ENCODE measurements around the gene COPZ2. TPM values are rescaled to one million over a fixed set of nuclear protein-coding genes. Genes with fewer than 3 reads are reported as not detected.
A peak's percentile ranks its signal among the peaks of the same experiment; 100 is the strongest.

Gene COPZ2
- total and polyA plus RNA-seq, 9 of the 15 experiments (the other 6 are each of a cell fraction or from before 2014, with no cell fraction given), result 0.22 to 0.49 TPM; not detected in 7

DNA sequence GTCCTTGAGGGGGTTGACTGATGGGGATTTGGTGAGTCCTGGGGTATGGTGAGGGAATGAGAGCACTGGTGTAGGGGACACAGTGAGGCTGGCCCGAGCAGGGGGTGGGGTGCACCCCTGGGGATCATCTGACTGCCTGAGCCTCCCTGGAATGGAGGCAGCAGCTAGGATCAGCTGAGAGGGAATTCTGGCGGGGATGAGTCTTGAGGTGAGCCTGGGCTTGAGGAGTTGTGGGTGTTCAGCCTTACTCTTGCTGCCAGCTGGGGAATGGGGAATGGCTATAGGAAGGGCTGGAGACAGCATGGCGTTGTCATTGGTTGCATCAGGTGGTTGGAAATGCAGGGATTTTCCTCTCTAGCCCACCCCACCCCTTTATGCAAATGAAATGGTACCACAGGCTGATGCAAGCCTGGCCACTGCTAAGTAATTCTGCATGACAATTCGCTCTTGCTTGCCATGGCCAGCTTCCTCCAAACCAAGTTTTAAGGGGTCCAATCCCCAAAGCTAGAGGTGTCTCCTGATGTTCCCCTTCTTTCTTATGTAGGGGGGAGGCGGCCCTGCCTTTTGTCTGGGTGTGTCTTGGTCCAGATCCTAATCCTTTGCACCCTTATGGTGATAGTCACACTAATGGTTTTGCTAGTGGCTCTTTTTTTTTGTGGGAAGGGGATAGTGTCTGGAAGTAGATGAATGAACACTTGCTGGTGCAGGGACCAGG lies 18.1 kb upstream of the COPZ2 start (continued):
- TF ChIP-seq, protein P1, sequence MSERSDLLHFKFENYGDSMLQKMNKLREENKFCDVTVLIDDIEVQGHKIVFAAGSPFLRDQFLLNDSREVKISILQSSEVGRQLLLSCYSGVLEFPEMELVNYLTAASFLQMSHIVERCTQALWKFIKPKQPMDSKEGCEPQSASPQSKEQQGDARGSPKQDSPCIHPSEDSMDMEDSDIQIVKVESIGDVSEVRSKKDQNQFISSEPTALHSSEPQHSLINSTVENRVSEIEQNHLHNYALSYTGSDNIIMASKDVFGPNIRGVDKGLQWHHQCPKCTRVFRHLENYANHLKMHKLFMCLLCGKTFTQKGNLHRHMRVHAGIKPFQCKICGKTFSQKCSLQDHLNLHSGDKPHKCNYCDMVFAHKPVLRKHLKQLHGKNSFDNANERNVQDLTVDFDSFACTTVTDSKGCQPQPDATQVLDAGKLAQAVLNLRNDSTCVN (CRISPR knock-in tag; IDR thresholded peaks at IDR 0.05), result 0 out of 2 replicates have a peak, but pooled peaks have one; percentile 19
- TF ChIP-seq TRIM24 (IDR thresholded peaks at IDR 0.05), result peak; percentile 61 to 70; a peak in 2 of 4 replicates
- TF ChIP-seq SMAD1 (IDR thresholded peaks at IDR 0.05; ENCODE audit: low read depth, low read length, partially characterized antibody), result peak; percentile 75
- TF ChIP-seq CEBPB (tag; IDR thresholded peaks at IDR 0.05), result peak; percentile 73
- TF ChIP-seq MAFK (IDR thresholded peaks at IDR 0.05; ENCODE audit: low read length), result no peak
- TF ChIP-seq, protein P2, sequence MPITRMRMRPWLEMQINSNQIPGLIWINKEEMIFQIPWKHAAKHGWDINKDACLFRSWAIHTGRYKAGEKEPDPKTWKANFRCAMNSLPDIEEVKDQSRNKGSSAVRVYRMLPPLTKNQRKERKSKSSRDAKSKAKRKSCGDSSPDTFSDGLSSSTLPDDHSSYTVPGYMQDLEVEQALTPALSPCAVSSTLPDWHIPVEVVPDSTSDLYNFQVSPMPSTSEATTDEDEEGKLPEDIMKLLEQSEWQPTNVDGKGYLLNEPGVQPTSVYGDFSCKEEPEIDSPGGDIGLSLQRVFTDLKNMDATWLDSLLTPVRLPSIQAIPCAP (CRISPR knock-in tag; IDR thresholded peaks at IDR 0.05; ENCODE audit: borderline replicate concordance), result no peak
- no peak for TF ChIP-seq NR2C1 (IDR thresholded peaks at IDR 0.05)
- peak; percentile 56; the same call in 1 of the 2 replicates for TF ChIP-seq NR2C1 (tag; IDR thresholded peaks at IDR 0.05)
- TF ChIP-seq, protein P3, sequence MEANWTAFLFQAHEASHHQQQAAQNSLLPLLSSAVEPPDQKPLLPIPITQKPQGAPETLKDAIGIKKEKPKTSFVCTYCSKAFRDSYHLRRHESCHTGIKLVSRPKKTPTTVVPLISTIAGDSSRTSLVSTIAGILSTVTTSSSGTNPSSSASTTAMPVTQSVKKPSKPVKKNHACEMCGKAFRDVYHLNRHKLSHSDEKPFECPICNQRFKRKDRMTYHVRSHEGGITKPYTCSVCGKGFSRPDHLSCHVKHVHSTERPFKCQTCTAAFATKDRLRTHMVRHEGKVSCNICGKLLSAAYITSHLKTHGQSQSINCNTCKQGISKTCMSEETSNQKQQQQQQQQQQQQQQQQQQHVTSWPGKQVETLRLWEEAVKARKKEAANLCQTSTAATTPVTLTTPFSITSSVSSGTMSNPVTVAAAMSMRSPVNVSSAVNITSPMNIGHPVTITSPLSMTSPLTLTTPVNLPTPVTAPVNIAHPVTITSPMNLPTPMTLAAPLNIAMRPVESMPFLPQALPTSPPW (CRISPR knock-in tag; IDR thresholded peaks at IDR 0.05), result peak; percentile 54
- TF ChIP-seq JUND (IDR thresholded peaks at IDR 0.05; ENCODE audit: borderline replicate concordance, low read depth, low read length), result peak; percentile 85
- peak; percentile 73; the same call in 1 of the 3 replicates for TF ChIP-seq JUND (tag; IDR thresholded peaks at IDR 0.05; ENCODE audit: borderline replicate concordance, low read depth, low read length)
- TF ChIP-seq NR4A1 (CRISPR knock-in tag; IDR thresholded peaks at IDR 0.05), result no peak
- peak; percentile 83 for TF ChIP-seq NR4A1 (tag; IDR thresholded peaks at IDR 0.05)
- no peak for TF ChIP-seq ZNF121 (CRISPR knock-in tag; conservative IDR thresholded peaks at IDR 0.05)
- peak; percentile 89 for TF ChIP-seq ZSCAN32 (CRISPR knock-in tag; IDR thresholded peaks at IDR 0.05)
- TF ChIP-seq NFXL1 (CRISPR knock-in tag; IDR thresholded peaks at IDR 0.05), result 0 out of 2 replicates have a peak, but pooled peaks have one; percentile 18
- TF ChIP-seq NEUROD1 (IDR thresholded peaks at IDR 0.05; ENCODE audit: borderline replicate concordance, low read depth, low read length, partially characterized antibody), result peak; percentile 47
- peak; percentile 73 for TF ChIP-seq RBFOX2 (IDR thresholded peaks at IDR 0.05; ENCODE audit: low read depth, low read length)
- TF ChIP-seq POLR2AphosphoS2 (IDR thresholded peaks at IDR 0.05; ENCODE audit: low read length), result peak; percentile 53; the same call in 1 of the 2 replicates
- TF ChIP-seq, protein P4, sequence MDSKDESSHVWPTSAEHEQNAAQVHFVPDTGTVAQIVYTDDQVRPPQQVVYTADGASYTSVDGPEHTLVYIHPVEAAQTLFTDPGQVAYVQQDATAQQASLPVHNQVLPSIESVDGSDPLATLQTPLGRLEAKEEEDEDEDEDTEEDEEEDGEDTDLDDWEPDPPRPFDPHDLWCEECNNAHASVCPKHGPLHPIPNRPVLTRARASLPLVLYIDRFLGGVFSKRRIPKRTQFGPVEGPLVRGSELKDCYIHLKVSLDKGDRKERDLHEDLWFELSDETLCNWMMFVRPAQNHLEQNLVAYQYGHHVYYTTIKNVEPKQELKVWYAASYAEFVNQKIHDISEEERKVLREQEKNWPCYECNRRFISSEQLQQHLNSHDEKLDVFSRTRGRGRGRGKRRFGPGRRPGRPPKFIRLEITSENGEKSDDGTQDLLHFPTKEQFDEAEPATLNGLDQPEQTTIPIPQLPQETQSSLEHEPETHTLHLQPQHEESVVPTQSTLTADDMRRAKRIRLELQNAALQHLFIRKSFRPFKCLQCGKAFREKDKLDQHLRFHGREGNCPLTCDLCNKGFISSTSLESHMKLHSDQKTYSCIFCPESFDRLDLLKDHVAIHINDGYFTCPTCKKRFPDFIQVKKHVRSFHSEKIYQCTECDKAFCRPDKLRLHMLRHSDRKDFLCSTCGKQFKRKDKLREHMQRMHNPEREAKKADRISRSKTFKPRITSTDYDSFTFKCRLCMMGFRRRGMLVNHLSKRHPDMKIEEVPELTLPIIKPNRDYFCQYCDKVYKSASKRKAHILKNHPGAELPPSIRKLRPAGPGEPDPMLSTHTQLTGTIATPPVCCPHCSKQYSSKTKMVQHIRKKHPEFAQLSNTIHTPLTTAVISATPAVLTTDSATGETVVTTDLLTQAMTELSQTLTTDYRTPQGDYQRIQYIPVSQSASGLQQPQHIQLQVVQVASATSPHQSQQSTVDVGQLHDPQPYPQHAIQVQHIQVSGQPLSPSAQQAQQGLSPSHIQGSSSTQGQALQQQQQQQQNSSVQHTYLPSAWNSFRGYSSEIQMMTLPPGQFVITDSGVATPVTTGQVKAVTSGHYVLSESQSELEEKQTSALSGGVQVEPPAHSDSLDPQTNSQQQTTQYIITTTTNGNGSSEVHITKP (IDR thresholded peaks at IDR 0.05; ENCODE audit: partially characterized antibody), result no peak
- peak; percentile 70; the same call in 1 of the 2 replicates for TF ChIP-seq ZNF197 (CRISPR knock-in tag; IDR thresholded peaks at IDR 0.05; ENCODE audit: low read depth)
- no peak for TF ChIP-seq RBM15 (IDR thresholded peaks at IDR 0.05; ENCODE audit: insufficient read depth, low read length)

All from K562 (cell line).